HG02981 (cell line): Measurements from ENCODE around the gene NUP210L.
A peak's percentile ranks its signal among the peaks of the same experiment; 100 is the strongest.
"Not testable (repeated sequence)": the region's sequence is repeated elsewhere in the genome, so short reads cannot be mapped to it uniquely, and the experiment has no call there.

Source experiments
- ATAC-seq: cut with Tn5 transposase; IDR thresholded peaks from one replicate; pipeline ENCODE4 v1.9.1; 2021; ENCODE audit warnings: mild to moderate bottlenecking, moderate library complexity; ENCODE audit not compliant: unreplicated experiment

NUP210L gene

DNA sequence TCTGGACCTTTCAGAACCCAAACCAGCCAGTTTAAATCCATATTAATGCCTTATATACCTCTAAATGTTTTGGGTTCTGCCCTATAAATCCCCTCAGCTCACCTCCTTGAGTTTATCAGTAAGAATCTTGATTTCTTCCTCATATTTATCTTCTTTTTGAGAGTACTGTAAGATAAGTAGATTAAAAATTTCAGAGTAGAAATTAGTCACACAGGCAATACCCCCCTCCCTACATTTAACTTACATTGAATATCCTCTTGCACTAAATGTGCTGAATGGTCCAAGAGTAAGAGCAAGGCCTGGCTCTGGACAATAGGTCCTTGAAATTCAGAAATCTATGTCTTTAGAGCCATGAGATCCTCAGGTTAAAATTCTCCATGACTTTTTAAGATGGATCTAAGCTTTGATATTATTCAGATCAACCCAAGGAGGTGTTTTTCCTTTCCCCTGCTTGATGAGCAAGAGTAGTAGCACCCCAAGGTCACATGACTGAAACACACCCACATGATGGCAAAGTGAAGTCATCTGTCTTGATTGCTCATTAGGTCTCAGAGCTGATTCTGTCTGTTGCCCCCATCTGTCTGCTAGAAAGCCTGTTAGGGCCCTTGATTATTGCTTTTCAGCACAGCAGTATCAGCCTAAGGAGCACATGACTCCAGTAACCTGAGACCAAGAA, 15.8 kb upstream of the NUP210L start:
- ATAC-seq: no peak

DNA sequence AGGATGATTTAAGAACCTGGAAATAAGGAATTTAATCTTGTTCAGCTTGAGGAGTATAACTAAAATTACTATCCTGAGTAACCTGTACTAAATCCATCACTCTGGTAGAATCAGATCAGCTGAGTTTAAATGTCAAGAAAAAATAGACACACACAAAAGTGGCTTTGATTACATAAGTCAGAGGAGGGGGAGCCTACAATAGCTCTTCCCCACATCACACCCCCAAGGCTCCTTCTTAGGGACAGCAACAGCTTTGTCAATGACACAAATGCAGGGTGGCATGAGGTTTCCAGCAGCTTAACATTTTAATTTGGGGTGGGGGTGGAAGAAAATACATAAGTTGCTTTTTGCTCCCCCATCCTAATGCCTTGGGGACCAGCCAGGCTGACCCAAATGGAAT, 12.6 kb upstream of the NUP210L start:
- ATAC-seq: no peak

DNA sequence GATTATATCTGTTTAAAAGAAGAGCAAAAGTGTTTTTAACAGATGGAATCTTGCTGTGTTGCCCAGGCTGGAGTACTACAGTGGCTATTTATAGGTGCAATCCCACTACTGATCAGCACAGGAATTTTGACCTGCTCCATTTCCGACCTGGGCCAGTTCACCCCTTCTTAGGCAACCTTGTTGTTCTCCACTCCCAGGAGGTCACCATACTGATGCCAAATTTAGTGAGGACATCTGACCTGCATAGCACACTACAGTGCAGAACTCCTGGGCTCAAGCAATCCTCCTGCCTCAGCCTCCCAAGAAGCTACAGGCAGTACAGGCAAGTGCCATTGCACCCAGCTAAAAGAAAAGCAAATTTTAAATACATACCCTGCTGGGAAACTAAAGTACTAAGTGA, 11.3 kb upstream of the NUP210L start:
- no peak for ATAC-seq

DNA sequence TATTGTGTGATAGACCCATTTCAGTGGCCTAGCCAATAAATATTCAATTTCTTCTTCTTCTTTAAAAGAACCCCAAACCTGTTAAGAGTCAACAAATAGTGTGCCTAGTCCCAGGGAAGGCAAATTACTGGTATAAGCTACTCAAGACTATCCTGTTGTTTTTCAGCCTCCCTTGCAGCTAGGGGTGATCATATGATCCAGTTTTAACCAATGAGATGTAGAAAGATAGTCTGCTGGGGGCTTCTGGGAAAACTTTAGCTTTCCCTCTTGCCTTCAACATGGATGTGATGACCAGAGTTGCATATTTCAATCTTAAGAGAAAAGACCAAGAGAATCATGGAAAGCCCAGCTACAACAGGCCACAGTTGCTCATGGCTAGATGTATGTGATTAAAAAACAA, 4.7 kb upstream of the NUP210L start:
- no peak for ATAC-seq

DNA sequence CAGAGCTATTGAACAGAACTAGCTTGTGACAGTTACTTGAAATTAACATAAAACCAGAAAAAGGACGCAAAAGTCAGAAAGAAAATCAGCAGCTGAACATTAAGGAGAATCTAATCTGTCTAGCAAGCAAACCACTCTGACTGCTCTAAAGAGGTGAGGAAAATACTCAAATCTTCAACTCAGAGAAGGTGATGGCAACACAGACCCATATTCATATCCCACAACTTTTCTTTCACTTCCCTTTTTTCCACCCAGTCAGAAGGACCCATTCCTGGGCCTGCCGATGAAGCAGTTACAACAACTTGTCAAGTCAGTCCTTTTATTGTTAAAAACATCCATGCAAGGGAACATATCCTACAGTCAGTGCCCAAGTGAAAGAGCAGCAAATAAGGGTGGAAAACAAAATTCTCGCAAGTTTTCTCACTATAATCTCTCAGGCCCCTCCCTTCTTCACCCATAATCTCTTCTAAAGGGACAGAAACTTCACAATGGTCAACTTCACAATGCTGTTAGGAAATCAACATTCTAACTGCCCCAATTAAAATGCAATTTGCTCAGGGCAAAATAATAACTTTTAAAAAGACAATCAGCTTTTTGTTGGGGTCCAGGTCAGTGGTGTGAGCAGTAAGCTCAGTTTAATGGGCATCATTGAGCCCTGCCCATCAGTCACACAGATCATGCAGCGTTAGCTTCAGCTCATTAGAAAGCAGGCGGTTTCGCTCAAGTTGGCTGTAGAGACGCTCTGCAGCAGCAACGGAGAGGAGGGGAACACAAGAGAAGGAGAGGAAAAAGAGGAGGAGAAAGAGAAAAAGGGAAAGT, 3.6 kb upstream of the NUP210L start:
- no peak for ATAC-seq

DNA sequence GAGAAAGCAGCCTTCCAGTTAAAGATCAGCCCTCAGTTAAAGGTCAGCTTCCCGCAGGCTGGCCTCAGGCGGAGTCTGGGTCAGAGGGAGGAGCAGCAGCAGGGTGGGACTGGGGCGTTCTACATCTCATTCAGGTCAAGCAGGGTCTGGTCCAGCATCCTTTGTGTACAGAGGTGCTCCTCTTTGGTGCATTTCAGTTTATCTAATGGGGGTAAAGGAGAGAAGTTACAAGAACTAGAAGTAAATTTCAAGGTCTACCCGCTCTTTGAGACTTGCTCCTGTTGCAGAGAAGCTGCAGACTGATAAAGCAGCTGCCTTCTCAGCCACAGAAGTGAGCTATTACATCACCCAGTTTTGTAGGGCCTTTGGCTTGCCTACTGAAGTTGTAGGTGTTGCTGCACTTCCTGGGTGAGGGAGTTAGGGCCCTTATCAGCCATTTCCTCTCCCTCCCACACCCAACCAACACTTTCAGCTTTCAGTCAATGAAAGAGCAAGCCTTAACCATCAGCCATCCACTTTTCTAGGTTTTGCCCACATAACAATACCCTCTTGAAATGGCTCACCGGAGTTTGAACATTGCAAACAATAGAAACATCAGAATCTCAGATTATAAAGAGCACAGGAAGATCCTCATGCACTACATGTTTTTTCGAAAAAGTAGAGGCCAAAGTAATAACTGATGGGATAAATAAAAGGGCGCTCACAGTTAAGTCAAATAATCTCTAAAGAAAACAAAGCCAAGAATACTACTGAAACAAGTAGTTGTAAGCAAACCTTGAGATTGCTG, 2.8 kb upstream of the NUP210L start:
- peak; percentile 63 for ATAC-seq

DNA sequence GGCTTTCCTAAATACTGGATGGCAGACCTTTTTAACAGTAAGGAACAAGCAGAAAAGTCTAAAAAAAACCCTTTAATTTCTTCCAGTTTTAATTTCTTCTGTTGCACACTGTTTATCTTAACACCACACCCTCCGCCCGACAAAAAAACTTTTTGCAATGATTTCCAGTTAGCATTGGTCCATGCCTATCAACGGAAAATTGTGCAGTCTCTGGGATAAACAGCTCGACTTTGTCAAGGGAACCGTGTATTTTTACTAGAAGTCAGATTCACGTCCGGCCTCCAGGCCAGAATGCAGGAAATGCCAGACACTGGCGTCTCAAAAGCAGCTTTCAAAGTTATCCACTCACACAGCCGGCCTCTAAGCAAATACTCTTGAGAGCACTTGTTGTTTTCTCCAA, 378 bp upstream of the NUP210L start:
- no peak for ATAC-seq

DNA sequence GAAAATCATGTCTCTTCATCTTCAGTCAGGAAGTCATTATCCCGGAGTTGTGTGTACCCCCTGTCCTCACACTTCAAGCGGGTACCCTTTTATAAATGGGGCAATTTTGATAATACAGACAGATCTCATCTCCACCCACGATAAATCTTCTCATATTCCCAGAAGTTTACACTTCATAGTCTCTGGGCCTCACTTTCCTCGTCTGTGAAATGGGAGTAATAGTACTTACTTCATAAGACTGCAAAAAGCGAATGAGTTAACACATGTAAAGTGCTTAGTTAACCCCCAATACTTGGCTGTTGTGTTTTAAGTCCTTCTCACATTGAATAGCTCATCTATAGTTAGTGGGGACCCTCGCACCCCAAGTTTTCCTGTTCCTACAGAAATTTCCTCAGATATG, 820 bp downstream of the NUP210L start:
- ATAC-seq: no peak

DNA sequence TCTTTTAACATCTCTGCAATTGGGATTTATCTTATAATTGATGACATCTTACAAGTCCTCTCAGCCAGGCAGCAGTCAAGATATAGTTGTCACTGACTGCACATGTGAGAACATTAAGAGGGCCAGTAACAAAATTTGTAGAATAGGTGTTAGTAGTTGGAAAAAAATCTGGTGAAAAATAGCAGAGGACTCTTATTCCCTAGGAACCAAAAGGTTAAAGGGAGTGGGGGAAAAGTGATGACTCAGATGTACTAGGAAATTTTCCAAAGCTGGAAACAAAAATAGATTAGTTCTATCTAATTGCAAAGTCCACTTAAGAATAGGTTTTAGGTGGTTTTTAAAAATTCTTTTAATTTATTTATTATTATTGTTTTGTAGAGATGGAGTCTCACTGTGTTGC, 3.6 kb downstream of the NUP210L start:
- ATAC-seq: no peak

DNA sequence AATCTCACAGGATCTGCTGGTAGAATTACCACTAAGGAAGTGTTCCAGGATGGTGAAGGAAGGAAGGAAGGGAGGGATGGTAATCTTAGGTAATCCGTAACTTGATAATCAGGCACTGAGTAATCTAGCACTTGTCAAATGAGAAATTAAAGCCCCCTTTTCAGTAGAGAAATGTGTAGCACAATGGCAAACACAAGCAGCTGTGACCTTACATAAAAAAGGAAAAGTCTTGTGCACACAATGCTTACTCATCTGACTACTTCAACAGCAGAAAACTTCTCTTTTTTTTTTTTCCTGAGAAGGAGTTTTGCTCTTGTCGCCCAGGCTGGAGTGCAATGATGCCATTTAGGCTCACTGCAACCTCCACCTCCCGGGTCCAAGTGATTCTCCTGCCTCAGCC, 6.1 kb downstream of the NUP210L start:
- ATAC-seq: no peak

DNA sequence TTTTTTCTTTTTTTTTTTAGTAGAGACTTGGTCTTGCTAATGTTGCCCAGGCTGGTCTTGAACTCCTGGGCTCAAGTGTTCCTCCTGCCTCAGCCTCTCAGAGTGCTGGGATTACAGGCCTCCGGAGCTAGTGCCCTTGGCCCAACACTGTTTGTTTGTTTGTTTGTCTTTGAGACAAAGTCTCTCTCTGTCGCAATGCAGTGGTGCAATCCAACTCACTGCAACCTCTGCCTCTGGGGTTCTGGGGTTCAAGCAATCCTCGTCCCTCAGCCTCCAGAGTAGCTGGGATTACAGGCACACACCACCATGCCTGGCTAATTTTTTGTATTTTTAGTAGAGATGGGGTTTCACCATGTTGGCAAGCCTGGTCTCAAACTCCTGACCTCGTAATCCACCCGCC, 7.4 kb downstream of the NUP210L start:
- ATAC-seq: not testable (repeated sequence)

DNA sequence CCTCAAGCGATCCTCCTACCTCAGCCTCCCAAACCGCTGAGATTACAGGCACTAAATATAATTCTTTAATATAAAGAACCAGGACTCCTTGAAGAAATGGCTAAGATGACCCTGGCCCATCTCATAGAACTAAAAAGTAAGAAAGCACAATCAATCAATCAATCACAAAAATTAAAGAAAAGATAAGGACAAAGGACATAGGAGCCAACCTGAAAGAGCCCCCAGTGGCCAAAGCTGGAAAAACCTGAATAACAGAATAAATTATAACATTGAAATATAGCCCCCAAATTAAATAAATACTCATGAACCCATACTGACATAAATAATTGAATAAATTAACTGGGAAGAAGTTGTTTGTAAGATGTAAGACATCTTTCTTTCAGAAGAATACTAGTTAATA, 8.9 kb downstream of the NUP210L start:
- no peak for ATAC-seq

DNA sequence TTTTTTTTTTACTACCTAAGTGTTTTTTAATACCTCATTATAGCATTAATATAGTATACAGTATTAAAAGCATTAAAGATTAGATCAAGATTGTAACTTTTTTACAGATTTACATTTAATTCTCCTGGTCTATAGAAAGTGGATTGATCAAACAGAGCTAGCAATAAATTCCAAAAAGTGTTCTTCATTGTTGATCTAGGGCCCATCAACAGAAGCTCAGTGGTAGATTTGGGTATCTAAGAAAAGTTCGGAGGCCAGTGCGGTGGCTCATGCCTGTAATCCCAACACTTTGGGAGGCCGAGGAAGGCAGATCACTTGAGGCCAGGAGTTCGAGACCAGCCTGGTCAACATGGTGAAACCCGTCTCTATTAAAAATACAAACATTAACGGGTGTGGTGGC, 12.5 kb downstream of the NUP210L start:
- no peak for ATAC-seq

DNA sequence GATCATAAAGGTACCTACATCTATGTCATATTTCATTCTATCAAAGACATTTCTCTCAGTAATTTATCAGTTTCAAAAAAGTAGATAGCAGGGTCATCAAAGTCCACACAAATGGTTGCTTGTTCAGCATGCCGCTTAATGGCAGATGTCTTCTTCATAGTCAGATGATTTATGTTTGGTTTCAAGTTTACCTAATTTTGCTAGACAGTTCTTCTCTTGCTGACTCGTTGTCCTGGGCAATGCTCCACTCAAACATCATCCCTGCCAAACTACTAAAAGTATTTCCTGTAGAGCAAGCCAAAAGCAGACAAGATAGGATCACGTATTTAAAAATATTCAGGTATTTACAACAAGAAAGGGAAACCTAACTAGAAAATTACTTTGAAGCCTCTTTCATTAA, 13.6 kb downstream of the NUP210L start:
- ATAC-seq: no peak

DNA sequence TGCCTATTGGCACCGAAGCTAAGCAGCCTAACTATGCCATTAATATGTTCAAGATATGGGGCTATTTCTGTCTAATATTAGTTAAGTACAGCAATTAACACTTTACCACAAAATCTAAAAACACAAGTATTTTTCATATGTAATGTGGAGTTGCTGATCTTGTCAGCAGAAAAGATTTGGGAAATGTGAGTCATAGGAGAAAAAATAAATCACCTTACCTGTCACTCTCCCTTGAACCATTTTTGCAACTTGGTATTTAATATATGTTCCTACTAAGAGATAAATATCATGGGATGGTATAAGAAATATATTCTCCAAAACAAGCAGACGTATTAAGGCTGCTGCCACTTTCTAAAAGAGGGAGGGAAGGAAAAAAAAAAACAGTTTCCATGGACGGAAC, 17.0 kb downstream of the NUP210L start:
- ATAC-seq: no peak

DNA sequence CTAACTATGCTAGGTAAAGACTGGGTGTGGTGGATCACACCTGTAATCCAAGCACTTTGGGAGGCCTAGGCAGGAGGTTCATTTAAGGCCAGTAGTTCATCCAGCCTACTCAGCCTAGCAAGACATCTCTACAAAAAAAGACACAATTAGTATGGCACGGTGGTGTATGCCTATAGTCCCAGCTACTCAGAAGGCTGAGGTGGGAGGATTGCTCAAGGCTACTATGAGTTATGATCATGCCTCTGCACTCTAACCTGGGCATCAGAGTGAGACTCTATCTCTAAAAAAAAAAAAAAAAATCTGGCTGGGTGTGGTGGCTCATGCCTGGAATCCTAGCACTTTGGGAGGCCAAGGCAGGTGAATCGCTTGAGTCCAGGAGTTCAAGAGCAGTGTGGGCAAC, 21.6 kb downstream of the NUP210L start:
- no peak for ATAC-seq

DNA sequence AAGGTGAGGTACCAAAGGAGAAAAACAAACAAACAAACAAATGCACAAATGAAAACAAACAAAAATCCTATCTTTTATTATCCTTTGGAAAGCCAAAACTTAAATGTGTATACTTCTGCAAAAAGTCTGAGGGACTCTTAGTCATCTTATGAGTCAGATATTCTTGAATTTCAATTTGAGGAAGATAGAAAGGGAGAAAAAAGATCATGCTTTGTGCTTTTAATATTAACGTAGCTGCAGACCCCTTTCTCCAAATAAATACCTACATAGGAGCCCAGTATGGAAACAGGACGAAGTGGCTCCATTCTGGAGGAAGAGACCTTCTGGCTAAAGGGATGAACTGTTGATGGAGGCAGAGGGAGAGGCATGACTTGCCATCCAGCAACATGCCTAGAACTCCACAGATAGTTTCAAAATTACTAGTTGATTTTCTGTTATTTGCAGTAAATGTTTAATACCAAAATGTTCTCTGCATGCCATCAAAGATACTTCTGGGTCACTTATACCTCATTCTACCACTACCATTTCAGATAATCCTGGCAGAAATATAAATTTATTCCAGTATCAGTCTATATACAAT, 25.4 kb downstream of the NUP210L start:
- ATAC-seq: no peak

DNA sequence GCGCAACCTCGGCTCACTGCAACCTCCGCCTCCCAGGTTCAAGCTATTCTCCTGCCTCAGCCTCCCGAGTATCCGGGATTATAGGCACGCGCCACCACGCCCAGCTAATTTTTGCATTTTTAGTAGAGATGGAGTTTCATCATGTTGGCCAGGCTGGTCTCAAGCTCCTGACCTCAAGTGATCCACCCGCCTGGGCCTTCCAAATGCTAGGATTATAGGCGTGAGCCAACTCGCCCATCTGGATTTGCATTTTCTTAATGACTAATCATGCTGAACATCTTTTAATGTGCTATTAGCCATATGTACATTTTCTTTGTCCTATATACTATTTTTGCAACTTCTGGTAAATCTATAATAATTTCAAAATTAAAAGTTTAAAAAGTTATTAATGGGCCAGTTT, 31.7 kb downstream of the NUP210L start:
- not testable (repeated sequence) for ATAC-seq

DNA sequence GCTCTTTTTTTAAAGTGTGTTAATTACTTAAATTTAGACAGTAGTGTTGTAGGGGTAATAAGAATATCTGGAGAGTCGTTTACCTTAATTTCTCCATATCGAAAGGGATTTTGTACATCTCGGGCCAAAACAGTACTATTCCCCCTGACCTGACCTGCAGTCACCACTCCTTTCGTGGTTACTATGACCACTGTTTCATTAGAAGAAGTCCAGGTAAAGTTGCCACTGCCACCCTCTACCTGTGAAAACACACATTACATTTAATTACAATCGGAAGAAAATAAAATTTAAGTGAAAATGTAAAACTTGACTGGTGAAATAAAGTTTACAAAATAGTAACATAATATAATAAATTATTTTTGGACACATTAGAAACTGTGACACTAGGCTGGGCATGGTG, 37.2 kb downstream of the NUP210L start:
- ATAC-seq: no peak

DNA sequence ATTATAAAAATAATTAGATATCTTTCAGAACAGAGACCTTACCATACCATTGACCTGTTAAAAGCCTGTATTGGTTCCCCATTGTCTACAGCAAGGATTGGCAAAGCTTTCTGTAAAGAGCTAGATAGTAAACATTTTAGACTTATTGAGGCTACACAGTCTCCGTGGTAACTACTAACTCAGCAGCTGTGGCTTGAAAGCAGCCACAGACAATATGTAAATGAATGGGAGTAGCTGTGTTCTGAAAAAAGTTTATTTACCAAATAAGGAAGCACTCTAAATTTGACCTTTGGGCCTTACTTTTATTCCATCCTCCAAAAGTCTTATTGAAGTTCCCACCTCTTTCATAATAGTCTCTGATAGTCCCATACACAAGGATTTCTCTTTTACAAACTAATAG, 39.7 kb downstream of the NUP210L start:
- ATAC-seq: no peak

DNA sequence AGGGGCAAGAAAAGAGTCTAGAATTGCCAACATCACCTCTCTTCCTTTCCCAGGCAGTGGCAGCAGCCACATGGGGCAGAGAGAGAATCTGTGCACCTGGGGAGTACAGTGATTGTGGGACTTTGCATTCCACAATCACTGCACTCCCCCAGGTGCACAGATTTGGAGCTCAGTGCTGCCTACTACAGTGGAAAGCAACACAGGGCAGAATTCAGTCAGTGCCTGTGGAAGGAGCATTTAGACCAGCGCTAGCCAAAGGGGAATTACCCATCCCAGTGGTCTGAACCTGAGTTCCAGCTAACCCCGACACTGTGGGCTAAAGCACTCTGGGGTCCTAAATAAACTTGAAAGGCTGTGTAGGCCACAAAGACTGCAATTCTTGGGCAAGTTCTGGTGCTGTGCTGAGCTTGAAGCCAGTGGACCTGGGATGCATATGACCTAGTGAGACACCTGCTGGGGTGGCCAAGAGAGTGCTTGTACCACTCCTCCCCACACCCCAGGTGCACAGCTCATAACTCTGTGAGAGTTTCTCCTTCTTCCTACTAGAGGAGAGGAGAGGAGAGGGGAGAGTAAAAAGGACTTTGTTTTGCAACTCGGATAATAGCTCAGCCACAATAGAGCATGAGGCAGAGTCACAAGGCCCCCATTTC, 50.3 kb downstream of the NUP210L start:
- no peak for ATAC-seq
